A673 (cell line): ENCODE data around the gene BRI3BP. TPM values are rescaled to one million over a fixed set of nuclear protein-coding genes. Genes with fewer than 3 reads are reported as not detected.

Experiments
- BruUV-seq: library from RNA; stranded (reverse); fragments of 400-500 nt; replicated peaks from 2 replicates; lab custom pipeline; 2021; lab: Mats Ljungman, UMichigan
- CTCF ChIA-PET: fragments of 300-600 bp; sonication (Branson Sonifier 250); formaldehyde crosslinking; loops from one replicate; lab custom pipeline; 2022; ENCODE audit warnings: antibody characterized with exemption; lab: Charles Lee
- POLR2A ChIA-PET: fragments of 300-600 bp; sonication (Branson Sonifier 250); formaldehyde crosslinking; loops from one replicate; lab custom pipeline; 2022; ENCODE audit warnings: antibody characterized with exemption; ENCODE audit not compliant: low non-redundant PET; lab: Charles Lee
- DNase-seq: peaks from one replicate; pipeline ENCODE4 v3.0.0-alpha.2; 2015; ENCODE audit warnings: low spot score
- H3K27ac ChIP-seq: fragments of 200-600 bp; sonication (generic); 2 replicates; pipeline ENCODE4 v1.5.1; 2016; ENCODE audit warnings: mixed run types, low read depth, mild to moderate bottlenecking, mixed read lengths, antibody characterized with exemption, low read length; ENCODE audit not compliant: poor library complexity, severe bottlenecking
- H3K27me3 ChIP-seq: fragments of 200-600 bp; sonication (generic); replicated peaks from 2 replicates; pipeline ENCODE4 v1.6.1; 2017; ENCODE audit warnings: mixed run types, low read depth, mild to moderate bottlenecking, mixed read lengths, antibody characterized with exemption, low read length; ENCODE audit not compliant: insufficient read depth, poor library complexity
- H3K36me3 ChIP-seq: fragments of 200-600 bp; sonication (generic); 2 replicates; pipeline ENCODE4 v1.6.1; 2016; ENCODE audit warnings: mixed run types, mild to moderate bottlenecking, mixed read lengths, antibody characterized with exemption, low read length; ENCODE audit not compliant: insufficient read depth, poor library complexity, severe bottlenecking
- H3K4me1 ChIP-seq: fragments of 200-600 bp; sonication (generic); 2 replicates; pipeline ENCODE4 v1.6.1; 2017; ENCODE audit warnings: mixed run types, mild to moderate bottlenecking, mixed read lengths, antibody characterized with exemption, low read length; ENCODE audit not compliant: insufficient read depth, poor library complexity, severe bottlenecking
- H3K4me3 ChIP-seq: fragments of 200-600 bp; sonication (generic); 2 replicates; pipeline ENCODE4 v1.5.1; 2016; ENCODE audit warnings: low read depth, mixed run types, mild to moderate bottlenecking, mixed read lengths, low read length; ENCODE audit not compliant: poor library complexity, severe bottlenecking
- H3K9me3 ChIP-seq: fragments of 200-600 bp; sonication (generic); 2 replicates; pipeline ENCODE4 v1.6.1; 2016; ENCODE audit warnings: mixed run types, low read depth, mild to moderate bottlenecking, mixed read lengths, antibody characterized with exemption, low read length; ENCODE audit not compliant: poor library complexity, severe bottlenecking
- CTCF ChIP-seq: fragments of 300-800, 200-600 bp; sonication (generic); conservative IDR thresholded peaks from 2 replicates; pipeline ENCODE4 v1.5.1; 2017; ENCODE audit warnings: low read depth, mild to moderate bottlenecking, antibody characterized with exemption, low read length, moderate library complexity, mixed read lengths
- EZH2 ChIP-seq: fragments of 200-600 bp; sonication (generic); IDR thresholded peaks from 2 replicates; pipeline ENCODE4 v1.6.1; 2017; ENCODE audit warnings: borderline replicate concordance, low read depth, mild to moderate bottlenecking, mixed read lengths, antibody characterized with exemption, low read length; ENCODE audit not compliant: poor library complexity, severe bottlenecking
- intact Hi-C: fragments of 100-400 bp; cut with micrococcal nuclease; formaldehyde crosslinking; loops from one replicate; pipeline ENCODE4 v1.10.0; 2022; ENCODE audit not compliant: unreplicated experiment
- total RNA-seq: library from RNA; stranded (reverse); gene quantifications from 2 replicates; pipeline ENCODE4 v1.2.3, GENCODE V29; 2021

Gene BRI3BP
- total RNA-seq, 1 experiment from 2014 or later, result 26.0 TPM

- Histone ChIP-seq H3K27ac (no peak overlapping the region), H3K4me1 (no peaks in the 10 kb centered on the region), H3K4me3 (no peak overlapping the region), H3K27me3 (no peaks in the 10 kb centered on the region), H3K9me3 (no peaks in the 10 kb centered on the region), H3K36me3 (peaks cover 6% of the 10 kb centered on the region)
- intact Hi-C loops, result no loop called here
- TF ChIP-seq CTCF (no peak), EZH2 (no peak)
- POLR2A ChIA-PET, result no interaction called here
- no peak for DNase-seq
- CTCF ChIA-PET, result no interaction called here
- no TSS peak for BruUV-seq
These were observed 45.7 kb upstream of the BRI3BP start for GRCh38 chr12:124947561-124948398.

- ChIA-PET CTCF (no interaction called here), POLR2A (no interaction called here)
- H3K4me3 ChIP-seq, result no peak overlapping the region
- no peak overlapping the region for H3K27ac ChIP-seq
- DNase-seq, result no peak
- TF ChIP-seq EZH2 (no peak), CTCF (no peak)
- no peaks in the 10 kb centered on the region for H3K27me3 ChIP-seq
- intact Hi-C loops, result no loop called here
- H3K4me1 ChIP-seq, result no peaks in the 10 kb centered on the region
- no peaks in the 10 kb centered on the region for H3K9me3 ChIP-seq
- peaks cover 11% of the 10 kb centered on the region for H3K36me3 ChIP-seq
- no TSS peak for BruUV-seq
These were observed 44.4 kb upstream of the BRI3BP start for GRCh38 chr12:124949066-124949465.

GRCh38 chr12:124949779-124950728 is 43.4 kb upstream of the BRI3BP start:
- Histone ChIP-seq H3K27me3 (no peaks in the 10 kb centered on the region), H3K4me1 (no peaks in the 10 kb centered on the region), H3K9me3 (no peaks in the 10 kb centered on the region), H3K27ac (no peak overlapping the region), H3K4me3 (no peak overlapping the region), H3K36me3 (peaks cover 15% of the 10 kb centered on the region)
- ChIA-PET POLR2A (no interaction called here), CTCF (interaction anchor here (0.8 kb wide), 1 partner anchor 9 kb away, joined by 6 read pairs; no protein-coding TSS in a partner anchor)
- no TSS peak for BruUV-seq
- intact Hi-C loops, result no loop called here
- TF ChIP-seq EZH2 (no peak), CTCF (no peak)
- no peak for DNase-seq
